ENCODE data around the gene SND1. TPM values are rescaled to one million over a fixed set of nuclear protein-coding genes. Genes with fewer than 3 reads are reported as not detected.

Gene SND1
- total and polyA plus RNA-seq, 10 of the 15 experiments (the other 5 are each of a cell fraction or from before 2014, with no cell fraction given): 52.4 to 270 (median 146) TPM

GRCh38 chr7:127946847-127947246 lies 294.9 kb downstream of the SND1 start:
- RAD21 ChIA-PET (ENCODE audit: unreplicated experiment): no interaction called here
- no peak overlapping the region for H3K4me2 ChIP-seq (ENCODE audit: control insufficient read depth, insufficient read depth)
- 96% methylated on average over 1 of the region's 1 CpG for WGBS (ENCODE audit: insufficient coverage, insufficient replicate concordance, low lambda C conversion rate, missing lambda C conversion rate)
- FAIRE-seq: no peak
- DNase-seq (ENCODE audit: low read depth, low spot score): no peak
- SMC1A ChIA-PET (ENCODE audit: uncharacterized antibody, unreplicated experiment): interaction anchor here (0.9 kb wide), 1 partner anchor 91 kb away, joined by 3 read pairs; no protein-coding TSS in a partner anchor
- BruUV-seq (replicated peaks): no TSS peak
- H3K36me3 ChIP-seq (ENCODE audit: control insufficient read depth in 2 of 2, insufficient read depth in 2 of 2, low read length in 1 of 2): peaks cover 12 to 24% of the 10 kb centered on the region in 2 experiments
- POLR2A ChIA-PET: interaction anchor here (1.0 kb wide), 1 partner anchor 12 kb away, joined by 4 read pairs; no protein-coding TSS in a partner anchor
- H3K9me3 ChIP-seq (replicated peaks; ENCODE audit: control insufficient read depth, insufficient read depth, low read length): no peaks in the 10 kb centered on the region
- intact Hi-C loops (cut with micrococcal nuclease; ENCODE audit: unreplicated experiment): no loop called here
- no peaks in the 10 kb centered on the region for H4K20me1 ChIP-seq (ENCODE audit: control insufficient read depth, insufficient read depth)
- no peak overlapping the region for H3K27ac ChIP-seq (ENCODE audit: control insufficient read depth, insufficient read depth)
- H3K9ac ChIP-seq (ENCODE audit: control insufficient read depth, insufficient read depth, low read length): no peak overlapping the region
- no peak overlapping the region for H3K4me3 ChIP-seq
- H2AFZ ChIP-seq (ENCODE audit: control insufficient read depth, low read depth, low read length): no peak overlapping the region
- H3K79me2 ChIP-seq (ENCODE audit: control insufficient read depth, insufficient read depth, low read length): no peaks in the 10 kb centered on the region
- in situ Hi-C loops (cut with MboI): no loop called here
- CTCF ChIA-PET: no interaction called here
- TF ChIP-seq MXI1 (IDR thresholded peaks at IDR 0.05; ENCODE audit: low read depth, low read length) (no peak), JUND (IDR thresholded peaks at IDR 0.05; ENCODE audit: low read depth, low read length) (no peak), NR2C2 (IDR thresholded peaks at IDR 0.05; ENCODE audit: borderline replicate concordance, control insufficient read depth, insufficient read length, low read depth) (no peak), BHLHE40 (IDR thresholded peaks at IDR 0.05; ENCODE audit: borderline replicate concordance in 1 of 2, low read depth in 2 of 2, low read length in 1 of 2) (no peak)
- no peak for ATAC-seq
- H3K4me1 ChIP-seq (ENCODE audit: control insufficient read depth, insufficient read depth, low read length): no peaks in the 10 kb centered on the region
- no peaks in the 10 kb centered on the region for H3K27me3 ChIP-seq (replicated peaks in 1 of 2; ENCODE audit: control insufficient read depth in 2 of 2, insufficient read depth in 2 of 2, low read length in 1 of 2)

- Histone ChIP-seq H3K4me2 (ENCODE audit: control insufficient read depth, insufficient read depth) (no peak overlapping the region), H3K9ac (ENCODE audit: control insufficient read depth, insufficient read depth, low read length) (no peak overlapping the region), H3K27ac (ENCODE audit: control insufficient read depth, insufficient read depth) (no peak overlapping the region), H3K27me3 (replicated peaks in 1 of 2; ENCODE audit: control insufficient read depth in 2 of 2, insufficient read depth in 2 of 2, low read length in 1 of 2) (no peaks in the 10 kb centered on the region), H3K4me1 (ENCODE audit: control insufficient read depth, insufficient read depth, low read length) (no peaks in the 10 kb centered on the region), H3K4me3 (no peak overlapping the region), H3K79me2 (ENCODE audit: control insufficient read depth, insufficient read depth, low read length) (no peaks in the 10 kb centered on the region; the same call in 1 of the 2 replicates), H3K36me3 (ENCODE audit: control insufficient read depth in 2 of 2, insufficient read depth in 2 of 2, low read length in 1 of 2) (peaks cover 10 to 21% of the 10 kb centered on the region in 2 experiments), H3K9me3 (replicated peaks; ENCODE audit: control insufficient read depth, insufficient read depth, low read length) (no peaks in the 10 kb centered on the region), H2AFZ (ENCODE audit: control insufficient read depth, low read depth, low read length) (no peak overlapping the region), H4K20me1 (ENCODE audit: control insufficient read depth, insufficient read depth) (no peaks in the 10 kb centered on the region)
- ChIA-PET POLR2A (no interaction called here), SMC1A (ENCODE audit: uncharacterized antibody, unreplicated experiment) (interaction anchor here (0.7 to 3.6 kb wide), 8 partner anchors 8 to 239 kb away, joined by 3 to 14 read pairs (median 4); no protein-coding TSS in a partner anchor), CTCF (interaction anchor here (0.8 to 1.1 kb wide), 2 partner anchors 25 to 167 kb away, joined by 3 read pairs; no protein-coding TSS in a partner anchor), RAD21 (ENCODE audit: unreplicated experiment) (no interaction called here)
- WGBS (ENCODE audit: insufficient coverage, insufficient replicate concordance, low lambda C conversion rate, missing lambda C conversion rate): 100% methylated on average over 2 of the region's 2 CpGs
- DNase-seq (ENCODE audit: low read depth, low spot score): no peak
- BruUV-seq (replicated peaks): no TSS peak
- intact Hi-C loops (cut with micrococcal nuclease; ENCODE audit: unreplicated experiment) (no loop called here), in situ Hi-C loops (cut with MboI) (no loop called here)
- no peak for ATAC-seq
- FAIRE-seq: no peak
- TF ChIP-seq ATF7 (IDR thresholded peaks at IDR 0.05; ENCODE audit: low read depth) (no peak), RELA (IDR thresholded peaks at IDR 0.05; ENCODE audit: borderline replicate concordance, partially characterized antibody) (no peak), IRF4 (IDR thresholded peaks at IDR 0.05; ENCODE audit: low read depth, low read length) (no peak)
Observed at GRCh38 chr7:127948312-127948711, 296.3 kb downstream of the SND1 start.

All from GM12878 (cell line).